BJ (cell line): ENCODE data around the gene CCDC91. TPM values are rescaled to one million over a fixed set of nuclear protein-coding genes. Genes with fewer than 3 reads are reported as not detected.

Experiments
- CTCF ChIA-PET: fragments of 350-600 bp; formaldehyde crosslinking; extraction: SDS; loops from one replicate; lab custom pipeline; 2021; ENCODE audit warnings: antibody characterized with exemption, inconsistent platforms; lab: Yijun Ruan, JAX
- POLR2A ChIA-PET: fragments of 300-600 bp; sonication (Branson Sonifier 250); formaldehyde crosslinking; extraction: SDS; loops from one replicate; lab custom pipeline; 2021; ENCODE audit warnings: antibody characterized with exemption; lab: Charles Lee
- DNase-seq: peaks from one replicate; pipeline ENCODE4 v3.0.0-alpha.2; 2011; ENCODE audit warnings: low read depth
- H3K27me3 ChIP-seq: 2 replicates; pipeline ENCODE4 v1.6.0; 2011; ENCODE audit warnings: low read length; ENCODE audit not compliant: control insufficient read depth, insufficient read depth
- H3K36me3 ChIP-seq: 2 replicates; pipeline ENCODE4 v1.5.1; 2011; ENCODE audit warnings: low read length; ENCODE audit not compliant: control insufficient read depth, insufficient read depth
- H3K4me3 ChIP-seq: 2 replicates; pipeline ENCODE4 v1.5.1; 2011; ENCODE audit warnings: low read depth, mild to moderate bottlenecking, control low read depth, low read length
- CTCF ChIP-seq: IDR thresholded peaks from 2 replicates; pipeline ENCODE4 v1.5.1; 2011; ENCODE audit warnings: low read depth, mild to moderate bottlenecking, control low read depth, inconsistent platforms, low read length, moderate library complexity; ENCODE audit not compliant: insufficient read depth
- polyA minus RNA-seq: library from RNA; depleted of rRNA, polyadenylated mRNA; stranded (reverse); fragments of >200 nt; gene quantifications from 2 replicates; pipeline ENCODE4 v1.2.3, GENCODE V29; 2011; rRNA and poly(A)+ RNA removed
- polyA plus RNA-seq: library from polyadenylated mRNA; depleted of rRNA; stranded (reverse); fragments of >200 nt; gene quantifications from 2 replicates; pipeline ENCODE4 v1.2.3, GENCODE V29; 2011; rRNA removed

Gene CCDC91, protein sequence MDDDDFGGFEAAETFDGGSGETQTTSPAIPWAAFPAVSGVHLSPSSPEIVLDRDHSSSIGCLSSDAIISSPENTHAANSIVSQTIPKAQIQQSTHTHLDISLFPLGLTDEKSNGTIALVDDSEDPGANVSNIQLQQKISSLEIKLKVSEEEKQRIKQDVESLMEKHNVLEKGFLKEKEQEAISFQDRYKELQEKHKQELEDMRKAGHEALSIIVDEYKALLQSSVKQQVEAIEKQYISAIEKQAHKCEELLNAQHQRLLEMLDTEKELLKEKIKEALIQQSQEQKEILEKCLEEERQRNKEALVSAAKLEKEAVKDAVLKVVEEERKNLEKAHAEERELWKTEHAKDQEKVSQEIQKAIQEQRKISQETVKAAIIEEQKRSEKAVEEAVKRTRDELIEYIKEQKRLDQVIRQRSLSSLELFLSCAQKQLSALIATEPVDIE
- polyA plus RNA-seq (11.9 and 13.9 TPM in 2 replicates), polyA minus RNA-seq (14.6 and 17.4 TPM in 2 replicates)

DNA sequence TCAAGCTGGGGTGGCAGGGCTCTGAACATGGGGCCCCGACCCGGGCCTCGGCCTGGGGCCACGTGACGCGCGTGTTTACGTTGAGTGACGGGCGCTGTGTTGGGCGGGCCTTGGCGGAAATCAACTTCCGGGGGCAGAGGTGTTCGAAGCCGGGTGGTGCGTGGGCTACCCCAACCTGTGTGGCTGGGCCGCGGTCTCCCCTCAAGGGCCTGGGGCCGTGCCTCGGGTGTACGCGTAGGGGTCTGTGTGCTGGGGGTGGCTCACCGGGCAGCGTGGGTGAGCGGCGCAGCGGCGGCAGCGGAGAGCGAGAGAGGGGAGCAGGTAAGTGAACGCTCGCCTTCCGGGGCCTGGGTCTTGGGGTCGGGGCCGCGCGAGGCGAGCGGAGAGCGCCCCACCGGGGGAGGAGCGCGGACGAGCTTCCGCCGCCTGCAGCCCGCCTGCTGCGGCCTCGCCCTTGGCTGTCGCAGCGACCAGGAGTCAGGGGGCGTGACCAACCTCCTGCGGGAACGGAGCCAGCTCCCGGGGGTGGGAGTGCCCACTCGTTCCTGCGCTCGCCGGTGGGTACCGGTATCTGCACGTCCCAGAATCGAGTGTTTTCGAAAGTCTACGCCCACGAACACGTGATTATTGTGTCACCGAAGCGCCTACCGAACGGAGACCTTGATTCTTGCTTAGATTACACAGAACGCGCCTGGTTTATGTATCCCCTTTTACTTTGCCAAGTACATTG, at the start of gene CCDC91:
TSS of gene CCDC91 (plus strand) at position 136 of the 730 bp plus-strand sequence. CDS start 66,760 bp downstream, outside the sequence.
- TF ChIP-seq CTCF: no peak
- DNase-seq: no peak
- ChIA-PET POLR2A (interaction anchor here (0.5 to 0.7 kb wide), 3 partner anchors 114 to 347 kb away, joined by 3 to 13 read pairs (median 3); no protein-coding TSS in a partner anchor), CTCF (interaction anchor here (1.0 kb wide), 1 partner anchor 30 kb away, joined by 5 read pairs; no protein-coding TSS in a partner anchor)
- no peaks in the 10 kb centered on the region for H3K36me3 ChIP-seq
- peak within 1 kb of the TSS; percentile 84 for H3K4me3 ChIP-seq
- H3K27me3 ChIP-seq: no peaks in the 10 kb centered on the region

- no peaks in the 10 kb centered on the region for H3K36me3 ChIP-seq
- no peak for TF ChIP-seq CTCF
- ChIA-PET POLR2A (no interaction called here), CTCF (no interaction called here)
- no peak overlapping the region for H3K4me3 ChIP-seq
- H3K27me3 ChIP-seq: no peaks in the 10 kb centered on the region
- no peak for DNase-seq
Measured at GRCh38 chr12:28144059-28144458, 46.2 kb upstream of the CCDC91 start.

DNA sequence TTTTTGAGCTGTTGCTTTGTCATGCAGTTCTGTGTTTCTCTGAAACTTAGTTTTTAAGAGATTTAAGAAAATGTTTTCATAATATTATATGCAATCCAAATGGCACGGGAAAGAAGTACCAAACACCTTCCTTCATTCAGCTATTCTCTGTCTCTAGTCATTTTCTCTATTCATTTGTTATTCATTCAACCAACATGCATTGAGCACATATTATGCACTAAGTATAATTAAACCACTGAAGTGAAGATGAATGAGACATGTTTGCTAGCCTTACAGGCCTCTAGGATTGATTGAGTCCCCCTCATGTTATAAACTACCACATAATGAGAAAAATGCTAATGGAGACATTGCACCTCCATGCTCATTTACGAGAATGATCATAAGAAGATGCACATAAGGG, 45.7 kb upstream of the CCDC91 start:
- H3K4me3 ChIP-seq: no peak overlapping the region
- DNase-seq: no peak
- no peak for TF ChIP-seq CTCF
- ChIA-PET POLR2A (no interaction called here), CTCF (no interaction called here)
- H3K36me3 ChIP-seq: no peaks in the 10 kb centered on the region
- no peaks in the 10 kb centered on the region for H3K27me3 ChIP-seq

DNA sequence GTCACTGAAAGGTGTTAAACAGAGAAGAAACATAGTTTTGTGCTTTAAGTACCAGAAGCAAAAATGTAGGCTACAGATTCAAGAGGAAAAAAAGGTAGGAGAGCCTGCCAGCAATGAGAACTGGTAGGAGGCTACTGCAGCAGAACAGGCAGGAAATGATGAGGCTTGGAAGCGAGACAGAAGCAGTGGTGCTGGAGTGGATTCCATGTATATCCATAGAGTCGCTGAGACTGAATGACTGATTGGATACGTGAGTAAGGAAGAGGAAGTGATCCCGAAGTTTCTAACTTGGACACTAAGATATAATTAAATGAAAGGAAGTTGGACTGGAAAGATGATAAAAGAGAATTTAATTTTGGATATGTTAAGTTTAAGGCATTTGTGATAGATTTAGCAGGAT, 45.0 kb upstream of the CCDC91 start:
- ChIA-PET CTCF (no interaction called here), POLR2A (no interaction called here)
- no peak for DNase-seq
- H3K27me3 ChIP-seq: no peaks in the 10 kb centered on the region
- no peak overlapping the region for H3K4me3 ChIP-seq
- H3K36me3 ChIP-seq: no peaks in the 10 kb centered on the region
- no peak for TF ChIP-seq CTCF

- no peaks in the 10 kb centered on the region for H3K27me3 ChIP-seq
- DNase-seq: no peak
- no peak overlapping the region for H3K4me3 ChIP-seq
- ChIA-PET POLR2A (no interaction called here), CTCF (no interaction called here)
- no peaks in the 10 kb centered on the region for H3K36me3 ChIP-seq
- TF ChIP-seq CTCF: no peak
Measured at GRCh38 chr12:28149279-28149678, 41.0 kb upstream of the CCDC91 start.
